ENCODE measurements around the gene XXYLT1. TPM values are rescaled to one million over a fixed set of nuclear protein-coding genes. Genes with fewer than 3 reads are reported as not detected.

The XXYLT1 gene
- total RNA-seq, 1 experiment from 2014 or later = 10.9 TPM

DNA sequence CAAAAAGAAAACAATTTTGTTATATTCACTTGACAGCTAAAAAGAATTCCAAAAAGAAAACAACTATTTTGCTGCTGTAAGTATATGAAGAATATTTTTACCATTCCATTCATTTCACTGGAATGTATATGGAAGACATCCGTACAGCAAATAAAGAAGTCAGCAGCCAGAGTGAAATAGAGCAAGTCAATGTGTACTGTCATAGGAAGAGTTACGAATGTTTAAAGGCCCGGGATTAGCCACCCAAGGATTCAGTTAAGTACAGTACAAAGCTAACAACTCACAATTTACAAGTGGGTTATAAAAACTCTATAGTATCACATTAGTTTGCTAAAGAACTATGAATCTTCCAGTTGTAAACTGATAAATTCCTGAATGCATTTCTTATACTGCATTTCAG lies 14.4 kb upstream of the XXYLT1 start:
- BruUV-seq (replicated peaks) = no TSS peak
- H3K27me3 ChIP-seq (ENCODE audit: insufficient read depth, low read length) = no peaks in the 10 kb centered on the region
- DNase-seq (ENCODE audit: low read depth, low spot score) (no peak), ATAC-seq (no peak)
- H3K4me3 ChIP-seq (replicated peaks in 1 of 2; ENCODE audit: low read depth in 1 of 2, low read length in 2 of 2) = no peak overlapping the region
- no peaks in the 10 kb centered on the region for H3K4me1 ChIP-seq (ENCODE audit: control insufficient read depth in 1 of 2, insufficient read depth in 2 of 2, low read length in 2 of 2)
- intact Hi-C loops (cut with micrococcal nuclease) = no loop called here
- no peak overlapping the region for H3K27ac ChIP-seq (ENCODE audit: low read depth, low read length)
- POLR2A ChIA-PET = no interaction called here
- TF ChIP-seq EZH2 (IDR thresholded peaks at IDR 0.05) = no peak
- TF ChIP-seq, protein P1, sequence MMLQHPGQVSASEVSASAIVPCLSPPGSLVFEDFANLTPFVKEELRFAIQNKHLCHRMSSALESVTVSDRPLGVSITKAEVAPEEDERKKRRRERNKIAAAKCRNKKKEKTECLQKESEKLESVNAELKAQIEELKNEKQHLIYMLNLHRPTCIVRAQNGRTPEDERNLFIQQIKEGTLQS (IDR thresholded peaks at IDR 0.05) = no peak
- TF ChIP-seq ZBTB33 (IDR thresholded peaks at IDR 0.05; ENCODE audit: extremely low read depth, insufficient replicate concordance, low read length) = no peak
- TF ChIP-seq, protein P2, sequence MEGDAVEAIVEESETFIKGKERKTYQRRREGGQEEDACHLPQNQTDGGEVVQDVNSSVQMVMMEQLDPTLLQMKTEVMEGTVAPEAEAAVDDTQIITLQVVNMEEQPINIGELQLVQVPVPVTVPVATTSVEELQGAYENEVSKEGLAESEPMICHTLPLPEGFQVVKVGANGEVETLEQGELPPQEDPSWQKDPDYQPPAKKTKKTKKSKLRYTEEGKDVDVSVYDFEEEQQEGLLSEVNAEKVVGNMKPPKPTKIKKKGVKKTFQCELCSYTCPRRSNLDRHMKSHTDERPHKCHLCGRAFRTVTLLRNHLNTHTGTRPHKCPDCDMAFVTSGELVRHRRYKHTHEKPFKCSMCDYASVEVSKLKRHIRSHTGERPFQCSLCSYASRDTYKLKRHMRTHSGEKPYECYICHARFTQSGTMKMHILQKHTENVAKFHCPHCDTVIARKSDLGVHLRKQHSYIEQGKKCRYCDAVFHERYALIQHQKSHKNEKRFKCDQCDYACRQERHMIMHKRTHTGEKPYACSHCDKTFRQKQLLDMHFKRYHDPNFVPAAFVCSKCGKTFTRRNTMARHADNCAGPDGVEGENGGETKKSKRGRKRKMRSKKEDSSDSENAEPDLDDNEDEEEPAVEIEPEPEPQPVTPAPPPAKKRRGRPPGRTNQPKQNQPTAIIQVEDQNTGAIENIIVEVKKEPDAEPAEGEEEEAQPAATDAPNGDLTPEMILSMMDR (IDR thresholded peaks at IDR 0.05 in 2 of 3, conservative IDR thresholded peaks at IDR 0.05 in 1 of 3; ENCODE audit: borderline replicate concordance in 1 of 3, insufficient read depth in 1 of 3, low read depth in 2 of 3, low read length in 2 of 3) = no peak
- no peak for TF ChIP-seq ZNF274 (IDR thresholded peaks at IDR 0.05; ENCODE audit: low read depth, low read length)
- no peak for TF ChIP-seq CEBPB (IDR thresholded peaks at IDR 0.05; ENCODE audit: low read depth)
- TF ChIP-seq SP1 (IDR thresholded peaks at IDR 0.05; ENCODE audit: low read depth) = no peak
- TF ChIP-seq SRF (IDR thresholded peaks at IDR 0.05; ENCODE audit: low read depth) = no peak
- no peak for TF ChIP-seq JUND (IDR thresholded peaks at IDR 0.05)
- TF ChIP-seq MAX (IDR thresholded peaks at IDR 0.05) = no peak
- no peak for TF ChIP-seq TCF7L2 (IDR thresholded peaks at IDR 0.05; ENCODE audit: borderline replicate concordance, extremely low read depth, insufficient read depth, insufficient read length)
- no peak for TF ChIP-seq YY1 (IDR thresholded peaks at IDR 0.05; ENCODE audit: extremely low read depth, insufficient replicate concordance, low read depth, low read length)
- TF ChIP-seq FOSL1 (IDR thresholded peaks at IDR 0.05; ENCODE audit: low read depth) = no peak
- TF ChIP-seq POLR2AphosphoS5 (IDR thresholded peaks at IDR 0.05; ENCODE audit: low read depth, low read length) = no peak
- TF ChIP-seq ZFX (IDR thresholded peaks at IDR 0.05) = no peak
- TF ChIP-seq EGR1 (IDR thresholded peaks at IDR 0.05; ENCODE audit: low read depth) = no peak
- no peak for TF ChIP-seq EZH2phosphoT487 (IDR thresholded peaks at IDR 0.05; ENCODE audit: borderline replicate concordance)
- no peaks in the 10 kb centered on the region for H3K9me2 ChIP-seq (ENCODE audit: insufficient read depth)
- CTCF ChIA-PET = interaction anchor here (2.6 kb wide), 1 partner anchor 14 kb away, joined by 15 read pairs; the partner anchor contains the start of gene XXYLT1
- RAD21 ChIA-PET (ENCODE audit: low non-redundant PET in 1 of 2, low total read pairs in 2 of 2, uncharacterized antibody in 2 of 2, unreplicated experiment in 2 of 2) = no interaction called here
- no peak overlapping the region for H3K4me2 ChIP-seq (ENCODE audit: low read length)
- no peaks in the 10 kb centered on the region for H3K79me2 ChIP-seq (ENCODE audit: insufficient read depth, low read length)
- H3K9ac ChIP-seq (ENCODE audit: low read length) = no peak overlapping the region
- peaks cover 3 to 4% of the 10 kb centered on the region in 2 experiments; a peak in 2 of 4 replicates for H3K36me3 ChIP-seq (ENCODE audit: control insufficient read depth in 1 of 2, insufficient read depth in 2 of 2, low read length in 2 of 2)
- H3K9me3 ChIP-seq (ENCODE audit: control insufficient read depth in 1 of 2, insufficient read depth in 1 of 2, low read depth in 1 of 2, low read length in 2 of 2) = no peaks in the 10 kb centered on the region
- no peaks in the 10 kb centered on the region for H4K20me1 ChIP-seq (ENCODE audit: insufficient read depth)
- H2AFZ ChIP-seq (ENCODE audit: low read depth, low read length, poor library complexity, severe bottlenecking) = no peak overlapping the region

Measured in HCT116 (cell line).